Measurements from ENCODE around the gene SPAAR. TPM values are rescaled to one million over a fixed set of nuclear protein-coding genes. Genes with fewer than 3 reads are reported as not detected.
A peak's percentile ranks its signal among the peaks of the same experiment; 100 is the strongest.
"Not testable (repeated sequence)": the region's sequence is repeated elsewhere in the genome, so short reads cannot be mapped to it uniquely, and the experiment has no call there.

The SPAAR gene
- polyA plus RNA-seq, 10 donors: 1.0 to 2.9 (median 1.7) TPM

- DNase-seq: no peak
Measured at GRCh38 chr9:35899021-35899420, 10.3 kb upstream of the SPAAR start.

- DNase-seq: peak in 2 of 3 donors; percentile 52 to 77
Measured at GRCh38 chr9:35903049-35903448, 6.2 kb upstream of the SPAAR start.

DNA sequence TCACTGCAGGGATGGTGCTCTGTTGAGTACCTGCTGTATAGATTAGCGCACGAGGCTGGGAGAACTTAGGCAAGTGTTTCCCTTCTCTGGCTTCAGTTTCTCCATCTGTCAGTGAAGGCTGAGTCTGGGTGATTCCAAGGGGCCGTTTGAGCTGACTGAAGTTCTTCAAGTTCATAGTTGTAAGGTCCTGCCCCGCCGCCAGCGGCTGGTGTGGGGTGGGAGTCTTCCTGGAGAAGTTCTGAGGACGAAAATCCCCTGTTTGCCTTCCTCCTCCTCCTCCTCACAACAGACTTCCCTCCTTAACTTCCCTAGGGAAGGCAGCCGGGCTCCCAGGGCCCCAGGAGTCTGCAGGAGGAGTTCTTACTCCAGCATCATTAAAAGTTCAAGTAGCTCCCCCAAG is 5.0 kb upstream of the SPAAR start:
- DNase-seq: no peak

DNA sequence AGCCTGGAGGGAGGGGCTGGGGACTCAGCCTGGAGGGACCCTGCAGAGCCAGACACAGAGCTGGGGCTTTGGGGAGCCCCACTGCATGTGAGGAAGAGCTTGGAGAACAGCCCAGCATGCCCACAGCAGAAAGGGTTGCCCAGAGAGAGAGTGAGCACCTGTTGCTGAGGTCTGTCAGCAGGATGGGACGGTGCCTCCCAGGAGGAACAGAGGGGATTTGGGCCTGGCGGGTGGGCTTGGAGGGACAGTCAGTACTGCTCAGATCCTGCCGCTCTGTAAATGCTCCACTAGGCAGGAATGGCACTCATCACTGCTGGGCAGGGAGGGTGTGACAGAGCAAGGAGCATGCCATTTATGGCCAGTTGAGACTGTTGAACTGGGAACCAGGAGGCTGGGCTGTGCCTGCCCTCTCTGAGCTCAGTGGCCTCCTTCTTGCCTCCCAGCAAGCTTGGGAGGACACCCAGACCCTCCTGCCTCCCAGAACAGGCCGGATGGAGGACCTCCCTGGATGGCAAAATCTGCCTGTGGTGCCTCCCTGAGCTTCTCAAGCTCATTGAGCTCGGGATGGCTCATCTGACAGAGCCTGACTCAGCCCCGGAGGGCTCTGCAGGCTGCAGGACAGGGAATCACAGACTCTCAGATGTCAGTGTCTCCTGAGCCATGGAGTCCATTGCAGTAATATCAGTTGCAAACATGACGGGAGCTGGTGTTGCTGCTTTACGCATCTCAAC is 4.1 kb upstream of the SPAAR start:
- DNase-seq: peak in 2 of 3 donors; percentile 25 to 41

- DNase-seq: peak; percentile 88 to 94 (median 92)
Measured at GRCh38 chr9:35905912-35906679, 3.2 kb upstream of the SPAAR start, which contains the start of gene HRCT1. Gene HRCT1, plus strand, starts transcription at chr9:35906202. Its CDS starts 86 bp downstream, at chr9:35906288.

DNA sequence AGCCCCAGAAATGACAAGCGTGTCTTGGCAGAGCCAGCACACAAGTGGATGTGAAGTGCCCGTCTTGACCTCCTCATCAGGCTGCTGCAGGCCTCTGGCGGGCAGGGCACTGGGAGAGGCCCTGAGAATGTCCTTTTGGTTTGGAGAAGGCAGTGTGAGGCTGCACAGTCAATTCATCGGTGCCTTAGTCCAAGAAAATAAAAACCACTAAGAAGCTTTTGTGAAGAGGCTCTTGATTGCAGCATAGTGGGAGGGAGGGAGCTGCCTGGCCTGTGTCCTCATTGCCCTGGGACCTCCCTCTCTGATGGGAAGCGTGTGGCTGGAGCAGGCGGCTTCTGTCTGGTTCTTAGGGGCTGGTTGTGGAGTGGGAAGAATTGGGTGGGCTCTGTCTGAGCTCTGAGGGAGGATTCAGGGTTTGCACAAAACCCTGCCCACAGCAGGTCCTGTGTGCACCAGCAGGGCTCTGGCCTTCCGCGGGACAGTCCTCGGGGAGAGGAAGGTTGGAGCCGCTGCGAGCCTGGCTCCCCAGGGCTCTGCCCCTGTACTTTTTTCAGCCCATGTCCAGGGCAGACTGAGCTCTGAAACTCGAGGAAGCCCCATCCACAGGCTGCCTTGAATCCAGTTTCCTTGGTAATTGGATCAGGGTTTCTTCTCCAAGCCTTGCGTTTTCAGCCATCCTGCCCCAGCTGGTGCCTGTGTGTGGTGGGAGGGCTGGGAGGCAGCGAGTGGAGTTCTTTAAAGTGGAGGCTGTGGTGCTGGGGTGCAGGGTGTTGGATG is 2.2 kb upstream of the SPAAR start:
- DNase-seq: peak in 2 of 3 donors; percentile 66 to 85

GRCh38 chr9:35907711-35908503 is 1.4 kb upstream of the SPAAR start:
- DNase-seq: peak; percentile 87 to 95 (median 94)

DNA sequence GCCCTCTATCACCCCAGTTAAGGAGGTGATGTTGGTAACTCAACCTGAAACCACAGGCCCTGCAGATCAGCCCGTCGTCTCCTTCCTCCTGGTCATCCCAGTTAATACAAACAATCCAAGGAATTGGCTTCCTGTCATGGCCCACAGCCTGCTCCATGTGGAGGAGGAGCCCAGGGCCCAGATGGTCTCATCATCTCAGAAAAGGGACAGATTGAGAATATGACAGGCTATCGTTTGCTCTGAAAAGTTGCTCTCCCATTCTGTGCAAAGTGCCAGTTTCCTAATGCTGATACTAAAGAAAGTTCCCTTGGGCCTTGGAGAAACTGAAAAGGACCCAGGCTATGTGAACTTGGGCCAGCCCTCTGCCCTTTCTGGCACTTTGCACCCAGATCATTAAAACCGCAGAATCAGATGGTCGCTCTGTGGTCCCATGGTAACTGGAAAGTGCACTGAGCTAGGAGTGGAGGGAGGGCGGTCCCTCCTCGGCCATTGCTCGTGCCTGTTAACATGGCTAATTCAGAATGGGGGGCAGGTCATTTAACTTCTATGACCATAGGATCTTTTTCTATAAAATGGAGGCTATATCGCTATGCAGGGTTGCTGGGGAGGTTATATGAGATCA is 675 bp upstream of the SPAAR start:
- DNase-seq: peak; percentile 43 to 83 (median 63)

DNA sequence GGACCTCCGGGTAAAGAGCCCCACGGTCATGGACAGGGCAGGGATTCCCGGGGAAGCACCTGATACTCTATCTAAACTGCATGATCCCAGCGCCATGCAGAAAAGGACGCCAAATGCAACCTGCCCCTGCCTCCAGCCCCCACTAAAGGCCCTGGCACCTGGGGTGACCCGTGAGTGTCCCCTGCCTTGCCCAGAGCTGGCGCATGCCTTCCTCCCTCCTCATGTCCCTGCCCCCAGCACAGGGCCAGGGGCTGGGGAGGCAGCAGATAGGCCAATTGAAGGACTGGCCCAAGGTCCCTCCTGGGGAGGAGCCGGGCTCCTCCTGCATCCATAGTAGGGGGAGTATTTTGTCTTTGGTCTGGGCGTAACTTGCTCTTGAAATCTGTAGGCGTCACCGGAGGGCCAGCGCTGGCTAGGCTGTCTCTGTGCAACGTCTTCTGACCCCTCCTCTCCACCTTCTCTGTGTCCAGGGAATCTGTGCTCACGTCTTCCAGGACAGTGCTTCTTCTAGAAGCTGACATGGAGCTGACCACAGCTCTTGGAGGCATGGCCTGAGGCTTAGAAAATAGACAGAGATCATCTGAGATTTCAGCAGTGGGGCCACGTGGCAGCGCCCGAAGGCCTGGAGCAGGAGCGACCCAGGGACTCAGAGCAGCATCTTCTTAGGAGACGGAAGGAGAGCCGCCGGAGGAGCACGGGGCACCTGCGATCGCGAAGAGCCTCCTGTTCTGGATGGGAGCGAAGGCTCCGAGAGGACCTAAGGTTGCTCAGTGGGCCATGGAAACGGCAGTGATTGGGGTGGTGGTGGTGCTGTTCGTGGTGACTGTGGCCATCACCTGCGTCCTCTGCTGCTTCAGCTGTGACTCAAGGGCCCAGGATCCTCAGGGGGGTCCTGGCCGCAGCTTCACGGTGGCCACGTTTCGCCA is 660 bp downstream of the SPAAR start:
- DNase-seq: peak in 1 of 3 donors; percentile 51

- peak in 1 of 3 donors; percentile 32 for DNase-seq
Measured at GRCh38 chr9:35910613-35911359, 1.5 kb downstream of the SPAAR start.

- DNase-seq: no peak
Measured at GRCh38 chr9:35911690-35912089, 2.4 kb downstream of the SPAAR start.

DNA sequence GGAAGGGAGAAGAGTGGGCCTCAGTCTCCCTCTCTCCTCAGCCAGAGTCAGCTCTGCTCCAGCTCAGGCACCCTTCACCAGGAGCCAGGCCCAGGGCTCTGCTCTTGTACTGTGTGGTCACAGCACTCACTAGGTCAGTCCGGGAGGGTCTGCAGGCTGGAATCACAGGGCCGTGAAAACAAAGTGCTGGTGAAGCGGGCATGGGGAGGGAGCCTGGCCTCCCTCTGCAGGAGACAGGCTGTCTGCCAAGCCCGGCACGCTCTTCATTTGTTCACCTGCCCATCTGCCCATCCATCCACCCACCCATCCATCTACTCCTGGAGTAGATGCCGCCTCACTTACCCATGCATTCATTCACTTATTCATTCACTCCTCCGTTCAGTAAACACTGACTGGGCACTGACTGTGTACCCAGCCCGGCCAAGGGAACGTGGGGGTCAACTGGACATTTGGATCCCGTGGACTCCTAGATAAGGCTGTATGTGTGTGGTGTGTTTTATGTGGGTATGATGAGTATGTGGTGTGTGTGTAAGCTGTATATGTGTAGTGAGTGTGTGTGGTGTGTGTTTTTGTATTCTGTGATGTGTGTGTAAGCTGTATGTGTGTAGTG is 3.6 kb downstream of the SPAAR start:
- DNase-seq: no peak

GRCh38 chr9:35913429-35913828 is 4.1 kb downstream of the SPAAR start:
- DNase-seq: not testable (repeated sequence)

- peak in 1 of 3 donors; percentile 70 for DNase-seq
Measured at GRCh38 chr9:35914301-35914807, 5.1 kb downstream of the SPAAR start.

DNA sequence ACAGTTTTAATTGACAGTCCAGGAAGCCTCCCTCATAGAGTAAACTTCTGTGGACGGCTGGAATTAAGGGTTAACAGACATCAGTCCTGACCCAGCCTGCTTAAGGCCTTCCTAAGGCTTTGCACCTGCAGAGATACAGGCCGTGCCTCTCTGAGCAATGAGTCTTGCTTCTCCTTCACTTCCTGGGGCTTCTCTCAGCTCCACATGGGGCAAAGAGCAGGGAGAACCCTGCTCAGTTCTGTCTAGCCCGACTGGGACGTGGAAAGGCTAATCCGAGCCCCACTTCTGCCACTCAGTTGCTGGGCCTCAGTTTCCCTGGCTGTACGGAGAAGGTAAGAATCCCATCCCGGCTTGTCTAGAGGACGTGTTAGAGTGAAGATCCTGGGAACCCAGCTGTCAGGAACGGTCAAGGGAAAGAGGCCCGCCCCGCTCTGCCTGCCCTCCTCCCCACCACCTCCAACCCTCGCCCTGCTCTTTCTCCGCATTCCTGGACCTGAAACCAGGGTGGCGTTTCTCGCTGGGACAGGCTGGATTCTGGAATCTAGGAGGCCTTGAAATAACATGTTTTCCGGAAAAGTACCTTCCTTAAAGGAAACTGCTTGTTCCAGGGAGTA is 6.5 kb downstream of the SPAAR start:
- DNase-seq: no peak

DNA sequence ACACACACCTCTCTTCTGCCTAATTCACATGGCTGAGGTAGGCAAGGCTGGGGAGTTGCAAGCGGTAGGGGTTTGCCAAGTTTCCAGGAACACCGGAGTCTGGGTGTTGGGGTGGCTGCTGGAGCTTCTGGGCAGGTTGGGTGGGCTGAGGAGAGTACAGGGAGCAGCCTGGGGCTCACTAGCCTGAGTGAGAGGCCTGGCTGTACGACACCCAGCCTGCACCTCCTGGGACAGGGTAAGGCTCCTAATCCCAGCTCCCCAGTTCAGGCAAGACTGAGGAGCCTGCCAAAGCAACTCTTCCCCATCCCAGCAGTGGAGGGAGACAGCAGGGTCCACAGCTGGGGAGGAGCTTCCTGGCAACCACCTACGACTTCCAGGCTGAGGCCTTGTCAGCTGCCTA is 8.0 kb downstream of the SPAAR start:
- DNase-seq: peak in 1 of 3 donors; percentile 7

DNA sequence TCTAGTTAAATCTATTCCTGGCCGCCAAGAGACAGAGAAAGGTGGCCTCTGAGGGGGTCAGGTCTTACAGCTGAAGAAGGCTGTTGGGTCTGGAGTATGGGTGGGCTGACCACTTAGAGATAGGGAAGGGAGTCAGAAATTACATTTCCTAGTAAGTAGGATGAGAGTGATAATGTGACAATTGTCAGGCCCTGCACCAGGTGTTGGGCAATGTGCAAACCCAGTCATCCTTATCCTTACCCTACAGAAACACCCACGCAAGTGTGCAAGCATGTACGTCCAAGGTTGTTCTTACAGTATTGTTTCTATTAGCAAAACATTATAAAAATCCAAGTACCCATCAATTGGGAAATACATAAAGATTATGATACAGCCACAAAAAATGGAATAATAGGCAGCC is 9.5 kb downstream of the SPAAR start:
- DNase-seq: no peak
